DLD1 (cell line): ENCODE data around the gene PMS2.
"Not testable (repeated sequence)": the region's sequence is repeated elsewhere in the genome, so short reads cannot be mapped to it uniquely, and the experiment has no call there.

Experiments
- in situ Hi-C: cut with HindIII; loops from 2 replicates; pipeline ENCODE4 v1.10.0; 2017; ENCODE audit warnings: low sequenced_read_pairs

The PMS2 gene

DNA sequence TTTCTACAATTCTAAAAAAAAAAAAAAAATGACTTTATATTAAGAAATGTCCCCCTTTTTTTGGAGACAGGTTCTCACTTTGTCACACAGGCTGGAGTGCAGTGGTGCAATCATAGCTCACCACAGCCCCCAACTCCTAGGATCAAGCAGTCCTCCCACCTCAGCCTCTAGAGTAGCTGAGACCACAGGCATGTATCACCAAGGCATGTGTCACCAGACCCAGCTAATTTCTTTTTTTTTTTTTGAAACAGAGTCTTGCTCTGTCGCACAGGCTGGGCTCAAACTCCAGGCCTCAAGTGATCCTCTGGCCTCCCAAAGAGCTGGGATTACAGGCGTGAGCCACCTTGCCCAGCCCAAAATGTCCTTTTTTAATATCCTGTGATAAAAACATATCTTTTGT, 84.7 kb downstream of the PMS2 start:
- in situ Hi-C loops, result not testable (repeated sequence)
